Memory B cell (primary cell): Measurements from ENCODE around the gene ATPAF1.

Experiments
- ATAC-seq: fragments of 150-1000 bp; cut with Tn5 transposase; 2 replicates; pipeline ENCODE4 v1.10.0; 2021; ENCODE audit warnings: low read depth, mild to moderate bottlenecking, moderate library complexity
- DNase-seq, 2 donors: peaks; one replicate each; pipeline ENCODE4 v3.0.0; 2022; ENCODE audit warnings: low spot score in 2 of 2
- H3K27ac Mint-ChIP-seq: one replicate; pipeline ENCODE4 v1.8.0; 2022; ENCODE audit warnings: mild to moderate bottlenecking, moderate library complexity, mixed read lengths
- H3K27me3 Mint-ChIP-seq: one replicate; pipeline ENCODE4 v1.8.0; 2022; ENCODE audit warnings: mixed read lengths
- H3K36me3 Mint-ChIP-seq: one replicate; pipeline ENCODE4 v1.8.0; 2022; ENCODE audit warnings: mild to moderate bottlenecking, mixed read lengths
- H3K4me1 Mint-ChIP-seq: one replicate; pipeline ENCODE4 v1.8.0; 2022; ENCODE audit warnings: mixed read lengths
- H3K4me3 Mint-ChIP-seq: one replicate; pipeline ENCODE4 v1.8.0; 2022; ENCODE audit warnings: mild to moderate bottlenecking, moderate library complexity, mixed read lengths
- H3K9me3 Mint-ChIP-seq: one replicate; pipeline ENCODE4 v1.8.0; 2022; ENCODE audit warnings: mixed read lengths

The ATPAF1 gene

GRCh38 chr1:46589529-46589928, 78.6 kb downstream of the ATPAF1 start:
- Mint-ChIP-seq H3K4me3 (no peak overlapping the region), H3K9me3 (peaks cover 3% of the 10 kb centered on the region), H3K36me3 (peaks cover 44% of the 10 kb centered on the region), H3K27me3 (no peaks in the 10 kb centered on the region), H3K27ac (no peak overlapping the region), H3K4me1 (no peaks in the 10 kb centered on the region)
- no peak for DNase-seq
- ATAC-seq = no peak

DNA sequence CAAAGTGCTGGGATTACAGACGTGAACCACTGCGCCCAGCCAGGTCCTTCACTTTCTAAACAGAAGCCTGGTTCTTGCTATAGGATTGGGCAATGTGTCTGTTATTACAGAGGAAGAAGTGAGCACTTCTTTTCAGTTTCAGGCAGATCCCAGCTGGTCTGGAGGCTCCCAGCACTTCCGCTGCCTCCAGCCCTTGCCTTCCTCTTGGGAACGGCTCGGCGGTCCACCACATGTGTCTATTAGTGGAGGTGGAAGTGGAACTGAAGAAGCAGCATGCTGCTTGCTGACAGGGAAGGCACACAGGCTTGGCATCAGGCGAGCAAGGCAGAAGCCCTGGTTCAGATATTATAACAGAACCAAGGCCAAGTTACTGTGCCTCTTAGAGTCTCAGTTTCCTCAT, 81.1 kb downstream of the ATPAF1 start:
- H3K4me1 Mint-ChIP-seq = no peaks in the 10 kb centered on the region
- DNase-seq (no peak), ATAC-seq (no peak)
- peaks cover 41% of the 10 kb centered on the region for H3K36me3 Mint-ChIP-seq
- peaks cover 3% of the 10 kb centered on the region for H3K9me3 Mint-ChIP-seq
- no peak overlapping the region for H3K4me3 Mint-ChIP-seq
- no peak overlapping the region for H3K27ac Mint-ChIP-seq
- H3K27me3 Mint-ChIP-seq = no peaks in the 10 kb centered on the region

DNA sequence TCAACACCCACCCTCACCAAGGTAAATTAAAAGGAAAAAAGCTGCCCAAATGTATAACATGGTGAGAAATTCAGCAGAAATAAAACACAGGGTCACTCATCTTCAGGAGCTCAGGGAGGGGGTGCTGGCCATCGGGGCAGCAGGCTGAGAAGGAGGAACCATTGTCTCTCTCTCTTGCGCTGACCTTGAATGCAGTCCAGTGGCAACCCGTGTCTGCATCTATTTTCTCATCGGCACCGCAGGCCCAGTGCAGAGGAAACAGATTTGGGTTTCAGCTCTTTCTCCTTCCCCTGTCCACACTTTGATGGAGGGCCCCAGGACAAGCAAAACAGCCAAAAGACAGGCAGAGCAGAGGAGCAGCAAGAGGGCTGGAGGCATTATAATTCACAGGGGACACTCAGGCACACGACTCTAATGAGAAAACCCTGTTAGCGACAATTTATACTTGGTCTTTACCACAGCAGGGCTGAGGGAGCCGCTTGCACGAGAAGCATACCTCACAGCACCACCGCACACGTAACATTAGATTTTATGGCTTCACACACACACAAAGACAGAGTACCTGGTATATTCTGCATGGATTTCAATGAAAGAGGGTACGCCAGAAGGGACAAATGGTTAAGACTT, 82.7 kb downstream of the ATPAF1 start:
- ATAC-seq = no peak
- H3K9me3 Mint-ChIP-seq = peaks cover 3% of the 10 kb centered on the region
- no peaks in the 10 kb centered on the region for H3K27me3 Mint-ChIP-seq
- no peak overlapping the region for H3K27ac Mint-ChIP-seq
- peaks cover 3% of the 10 kb centered on the region for H3K4me1 Mint-ChIP-seq
- DNase-seq = no peak
- H3K4me3 Mint-ChIP-seq = no peak overlapping the region
- peaks cover 40% of the 10 kb centered on the region for H3K36me3 Mint-ChIP-seq

DNA sequence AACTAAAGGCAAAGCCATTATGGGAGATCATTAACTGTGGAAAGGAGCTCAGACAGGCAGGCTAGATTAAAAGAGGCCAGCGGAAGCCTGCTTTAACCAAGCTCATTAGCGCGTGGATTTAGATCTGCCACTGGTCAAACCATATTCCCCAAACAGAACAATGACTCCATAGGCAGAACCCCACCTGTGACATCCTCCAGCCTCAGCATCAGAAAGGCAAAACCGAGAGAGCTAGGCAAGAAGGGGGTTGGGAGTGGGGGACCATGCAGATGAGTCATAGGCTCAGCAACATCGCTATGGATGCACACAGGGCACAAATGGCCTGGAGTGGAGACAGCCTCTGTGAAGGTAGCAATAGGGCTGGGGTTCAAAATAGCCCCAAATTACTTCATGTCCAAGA, 84.7 kb downstream of the ATPAF1 start:
- no peak for DNase-seq
- H3K4me1 Mint-ChIP-seq = peaks cover 3% of the 10 kb centered on the region
- ATAC-seq = no peak
- H3K4me3 Mint-ChIP-seq = no peak overlapping the region
- no peak overlapping the region for H3K27ac Mint-ChIP-seq
- H3K27me3 Mint-ChIP-seq = no peaks in the 10 kb centered on the region
- H3K36me3 Mint-ChIP-seq = peaks cover 33% of the 10 kb centered on the region
- H3K9me3 Mint-ChIP-seq = no peaks in the 10 kb centered on the region

DNA sequence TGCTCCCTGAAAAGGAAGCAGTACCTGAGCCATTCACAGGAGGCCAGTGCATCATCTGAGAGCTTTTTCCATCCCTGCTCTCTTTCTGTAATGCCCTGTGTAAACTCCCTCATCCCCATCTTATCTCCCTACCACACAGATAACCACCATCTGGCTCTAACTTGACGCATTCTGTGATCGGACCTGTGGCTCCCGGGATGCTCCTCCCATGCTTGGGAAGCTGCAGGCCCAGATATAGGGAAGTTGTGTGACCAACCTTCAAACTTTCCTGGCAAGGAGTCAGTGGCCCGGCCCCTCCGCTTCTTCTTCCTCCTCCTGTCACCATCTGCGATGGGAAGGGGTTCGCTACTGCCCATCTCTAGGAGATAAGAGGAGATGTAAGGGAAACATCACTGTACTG, 85.2 kb downstream of the ATPAF1 start:
- Mint-ChIP-seq H3K4me3 (no peak overlapping the region), H3K4me1 (peaks cover 3% of the 10 kb centered on the region), H3K36me3 (peaks cover 37% of the 10 kb centered on the region), H3K27ac (no peak overlapping the region), H3K27me3 (no peaks in the 10 kb centered on the region), H3K9me3 (no peaks in the 10 kb centered on the region)
- DNase-seq (no peak), ATAC-seq (no peak)
